Epithelial cell of prostate (primary cell): ENCODE data around the gene MAGI1.
"Not testable (repeated sequence)": the region's sequence is repeated elsewhere in the genome, so short reads cannot be mapped to it uniquely, and the experiment has no call there.

Experiments
- DNase-seq: peaks from one replicate; pipeline ENCODE4 v3.0.0-alpha.2; 2011; ENCODE audit warnings: low read depth, low spot score
- H3K27ac ChIP-seq: fragments of 450-650 bp; 2 replicates; pipeline ENCODE4 v1.5.1; 2017; ENCODE audit warnings: mild to moderate bottlenecking

Gene MAGI1

DNA sequence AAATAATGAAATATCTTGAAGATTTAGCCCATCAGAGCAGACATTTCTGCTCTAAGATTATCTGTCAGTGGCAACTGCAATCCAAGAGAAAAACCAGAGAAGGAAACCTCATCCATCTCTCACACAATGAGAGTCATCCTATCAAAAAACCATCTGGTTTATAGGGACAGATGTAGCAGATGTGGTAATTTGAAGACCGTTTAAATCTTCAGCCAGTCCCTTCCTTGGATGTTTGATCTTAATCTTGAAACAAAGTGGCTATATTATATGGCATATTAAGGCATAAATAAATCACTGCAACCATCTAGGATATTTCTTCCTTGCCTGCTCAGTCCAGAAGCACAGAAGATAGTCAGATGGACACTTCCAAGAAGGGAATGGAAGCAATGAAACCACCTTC is 305.3 kb downstream of the MAGI1 start:
- DNase-seq, result no peak

DNA sequence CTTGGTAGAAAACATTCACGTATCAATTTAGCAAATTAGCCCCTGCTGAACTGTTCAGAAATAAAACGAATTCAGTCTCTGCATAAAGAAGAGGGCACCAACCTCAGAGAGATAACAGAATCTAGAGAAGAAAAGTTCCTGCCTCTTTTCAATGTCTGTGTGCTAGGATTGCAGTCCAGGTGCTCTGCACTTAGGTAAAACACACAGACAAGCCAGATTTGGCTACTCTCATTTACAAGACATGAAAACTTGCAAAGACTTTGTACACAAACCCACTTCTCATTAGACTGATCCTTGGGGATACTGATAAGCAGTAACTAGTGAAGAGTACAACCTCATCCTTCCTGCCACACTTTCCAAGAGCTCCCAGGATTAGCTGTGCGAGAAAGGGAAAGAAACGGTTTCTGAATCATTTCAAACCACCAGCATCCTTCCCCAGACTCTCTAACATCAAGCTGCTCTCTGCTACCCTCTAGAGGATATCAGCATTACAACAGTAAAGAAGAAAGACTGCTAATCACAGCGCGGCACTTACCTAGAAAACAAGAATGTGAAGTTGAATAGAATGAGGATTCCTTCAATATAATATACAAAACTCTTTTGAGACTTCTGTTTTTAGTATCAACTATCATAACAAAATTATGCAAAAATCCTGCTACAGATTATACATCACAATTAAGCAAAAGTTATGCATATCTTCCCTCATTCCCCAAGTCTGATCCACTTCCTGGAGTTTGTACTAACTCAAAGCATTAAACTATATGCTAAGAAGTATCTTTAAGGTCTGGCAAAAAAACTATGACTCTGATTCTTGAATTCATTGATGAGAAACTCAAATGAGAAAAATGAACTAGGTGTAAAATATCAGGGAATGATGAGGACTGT is 306.4 kb downstream of the MAGI1 start:
- no peak for DNase-seq
- no peak overlapping the region for H3K27ac ChIP-seq

More for the DNA sequence above, 305.3 kb downstream of the MAGI1 start:
- no peak overlapping the region for H3K27ac ChIP-seq

DNA sequence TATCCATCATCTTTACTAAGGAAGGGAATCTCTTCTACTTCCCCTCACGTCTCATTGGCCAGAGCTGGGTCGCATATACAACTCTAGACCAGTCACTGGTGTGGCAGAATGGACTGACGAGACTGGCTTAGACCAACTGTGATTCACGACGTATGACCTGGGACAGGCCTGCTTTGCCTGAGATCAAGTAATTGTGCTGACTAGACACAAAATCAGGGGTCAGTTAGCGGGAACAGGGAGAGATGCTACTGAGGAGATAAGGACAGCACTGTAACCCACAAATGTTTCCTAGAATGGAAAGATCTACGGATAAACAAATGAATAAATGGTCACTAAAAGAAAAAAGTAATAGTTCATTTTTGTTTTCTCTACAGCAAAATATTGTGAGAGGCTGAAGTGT is 308.3 kb downstream of the MAGI1 start:
- no peak for DNase-seq
- no peak overlapping the region for H3K27ac ChIP-seq

DNA sequence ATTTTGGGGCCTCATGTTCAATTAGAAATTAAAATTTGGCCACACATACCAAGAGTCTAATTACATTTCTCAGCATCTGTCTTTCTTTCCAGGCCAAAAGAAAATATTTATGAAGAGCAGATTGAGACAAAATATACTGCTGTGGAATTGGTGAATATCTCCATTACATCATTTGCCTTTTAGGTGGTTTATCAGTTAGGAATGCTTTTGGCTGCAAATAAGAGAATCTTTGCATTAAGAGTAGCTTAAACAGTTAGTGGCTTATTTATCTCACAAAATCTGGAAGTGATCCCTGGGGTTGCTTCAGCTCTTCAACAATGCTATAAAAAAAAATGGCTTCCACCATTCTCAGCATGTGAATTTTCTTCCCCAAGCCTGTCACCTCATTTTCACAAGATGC is 308.7 kb downstream of the MAGI1 start:
- no peak for DNase-seq
- no peak overlapping the region for H3K27ac ChIP-seq

DNA sequence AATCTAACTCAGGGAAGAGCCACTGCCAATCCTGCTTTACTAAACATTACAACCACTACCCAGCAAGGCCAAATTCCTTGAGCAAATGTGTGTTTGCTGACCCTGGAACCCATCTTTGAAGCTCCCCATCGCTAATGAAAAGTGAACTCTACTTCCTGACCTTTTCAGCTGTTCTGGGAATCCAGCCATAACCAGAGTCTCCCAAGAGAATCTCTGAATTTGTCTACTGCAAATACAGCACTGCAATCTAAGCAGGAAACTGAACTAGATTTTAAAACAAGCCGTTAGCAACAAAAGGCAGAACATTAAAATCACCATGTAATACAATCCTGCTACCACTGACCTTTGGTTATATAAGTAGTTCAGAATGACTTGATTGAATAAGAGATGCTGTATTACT is 309.2 kb downstream of the MAGI1 start:
- no peak for DNase-seq
- no peak overlapping the region for H3K27ac ChIP-seq

DNA sequence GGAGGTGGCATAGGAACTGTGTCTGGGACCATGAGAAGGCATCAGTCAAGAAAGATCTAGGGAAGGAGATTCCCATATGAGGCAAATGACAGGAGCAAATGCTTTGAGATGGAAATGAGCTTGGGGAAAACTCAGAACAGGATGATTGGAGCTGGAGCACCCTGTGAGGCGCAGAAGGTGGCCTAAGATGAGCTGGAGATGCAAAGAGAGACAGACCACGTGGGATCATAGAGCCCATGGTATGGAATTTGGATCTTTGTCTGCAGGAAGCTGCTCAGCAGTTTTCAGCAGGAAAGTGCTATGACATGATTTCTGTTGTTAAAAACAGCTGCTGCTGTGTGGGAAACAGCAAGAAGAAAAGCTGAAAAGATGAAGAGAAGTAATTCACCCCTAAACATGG is 310.6 kb downstream of the MAGI1 start:
- no peak for DNase-seq

DNA sequence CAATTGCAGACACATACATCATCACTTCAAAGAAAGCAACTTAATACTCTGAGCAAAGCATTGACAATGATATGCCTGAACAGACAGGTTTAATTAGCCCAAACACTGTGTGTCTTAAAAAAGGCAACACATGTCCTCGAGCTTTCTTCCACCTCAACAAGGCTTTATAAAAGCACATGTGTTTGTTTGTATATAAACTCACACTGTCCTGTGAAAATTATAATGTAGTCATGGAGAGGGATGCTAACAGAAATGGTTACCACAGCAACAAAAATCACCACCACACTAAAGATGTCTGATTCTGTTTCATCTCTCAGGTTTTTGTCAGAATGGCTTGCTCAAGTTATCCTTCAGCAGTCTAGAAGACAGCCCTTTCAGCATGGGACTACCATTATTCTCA is 314.7 kb downstream of the MAGI1 start:
- DNase-seq, result no peak
- no peak overlapping the region for H3K27ac ChIP-seq

More for the DNA sequence above, 310.6 kb downstream of the MAGI1 start:
- H3K27ac ChIP-seq, result no peak overlapping the region

DNA sequence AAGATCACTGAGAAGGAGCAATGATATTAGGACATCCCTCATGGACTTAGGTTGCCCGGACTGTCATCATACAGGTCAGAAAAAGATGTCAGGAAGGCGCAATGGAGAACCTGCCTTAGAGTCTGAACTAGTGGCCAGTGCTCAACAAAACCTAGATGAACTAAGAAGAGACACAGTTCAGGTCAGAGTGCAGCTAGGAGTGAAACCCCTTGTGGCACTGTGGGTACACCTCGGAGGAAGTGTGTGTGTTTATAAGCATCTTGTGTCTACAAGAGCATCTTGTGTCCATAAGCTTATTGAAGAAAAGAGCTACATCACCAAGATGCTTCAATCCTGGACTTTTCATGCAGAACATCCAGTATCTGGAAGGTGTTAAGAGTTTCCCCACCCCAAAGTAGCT is 315.7 kb downstream of the MAGI1 start:
- DNase-seq, result no peak
- H3K27ac ChIP-seq, result no peak overlapping the region

DNA sequence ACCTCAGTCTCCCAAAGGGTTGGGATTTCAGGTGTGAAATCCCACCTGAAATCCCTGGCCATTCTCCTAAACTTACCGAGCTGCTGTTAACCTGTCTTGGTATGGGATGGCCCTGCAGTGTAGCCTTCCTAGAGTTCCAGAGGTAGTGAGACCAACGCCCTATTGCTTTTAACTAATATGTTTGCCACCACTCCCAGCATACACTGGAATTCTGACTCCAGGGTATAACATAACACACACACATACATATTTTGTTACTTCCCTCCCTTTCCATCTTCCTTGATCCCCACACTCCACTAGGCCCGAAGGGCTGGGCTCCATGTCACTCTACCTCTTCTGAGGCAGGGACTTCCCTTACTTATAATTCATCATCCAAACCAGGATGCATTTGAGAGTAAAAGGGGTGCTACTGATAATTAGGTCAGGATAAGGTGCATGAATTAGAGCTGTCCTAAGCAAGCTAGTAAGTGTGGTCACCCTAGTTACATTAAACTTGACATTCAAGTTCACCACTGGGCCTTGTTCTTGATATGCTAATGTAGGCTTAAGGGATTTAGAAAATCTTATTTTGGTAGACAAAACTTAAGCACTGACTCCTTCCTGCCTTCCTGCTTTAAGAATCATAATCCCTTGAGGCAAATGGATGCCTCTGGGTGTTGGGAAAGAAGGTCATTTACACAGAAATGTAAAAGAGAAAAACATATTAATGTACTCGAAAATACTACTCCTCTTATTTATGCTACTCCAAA is 317.6 kb downstream of the MAGI1 start:
- no peak overlapping the region for H3K27ac ChIP-seq
- DNase-seq, result no peak

DNA sequence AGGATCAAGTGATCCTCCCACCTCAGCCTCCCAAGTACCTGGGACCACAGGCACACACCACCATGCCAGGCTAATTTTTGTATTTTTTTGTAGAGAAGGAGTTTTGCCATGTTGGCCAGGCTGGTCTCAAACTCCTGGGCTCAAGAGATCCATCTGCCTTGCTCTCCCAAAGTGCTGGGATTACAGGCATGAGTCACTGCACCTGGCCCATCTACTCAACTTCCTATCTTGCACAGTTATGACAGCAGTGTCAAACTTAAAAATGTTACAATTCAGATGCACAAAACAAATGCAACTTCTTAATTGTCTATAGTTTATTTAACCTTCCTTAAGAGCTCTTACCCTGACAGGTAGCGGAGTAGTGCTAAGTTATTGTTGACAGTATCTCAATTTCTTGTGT is 319.1 kb downstream of the MAGI1 start:
- not testable (repeated sequence) for H3K27ac ChIP-seq, DNase-seq

DNA sequence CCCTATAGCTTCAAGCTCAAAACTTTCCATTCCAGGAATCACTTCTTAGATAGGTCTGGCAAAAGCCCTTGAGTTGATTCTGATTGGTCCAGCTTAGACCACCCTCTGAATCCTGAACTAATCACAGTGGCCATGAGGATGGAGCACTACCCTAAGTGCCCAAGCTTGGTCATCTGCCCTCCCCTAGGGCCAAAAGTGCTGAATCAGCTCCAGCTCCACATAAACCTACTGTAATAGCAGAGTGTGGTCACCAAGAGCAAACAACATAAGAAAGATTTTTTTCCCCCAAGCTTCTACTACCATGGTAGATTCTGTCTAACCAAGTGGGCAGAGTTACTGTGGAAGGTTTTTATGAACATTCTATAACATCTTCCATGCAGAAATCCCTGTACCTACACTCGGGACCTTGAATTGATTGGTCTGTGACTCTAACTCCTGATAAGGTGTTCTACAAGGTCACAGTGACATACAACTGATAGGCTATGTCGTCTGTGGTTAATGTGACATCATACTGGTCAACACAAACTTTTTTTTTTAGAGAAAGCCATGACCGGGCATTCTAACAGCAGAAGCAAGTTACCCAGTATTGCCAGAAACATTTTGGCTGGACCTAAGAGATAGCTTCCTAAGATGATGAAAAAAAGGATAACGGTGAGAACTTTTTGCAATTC is 320.9 kb downstream of the MAGI1 start:
- DNase-seq, result no peak
- H3K27ac ChIP-seq, result no peak overlapping the region

DNA sequence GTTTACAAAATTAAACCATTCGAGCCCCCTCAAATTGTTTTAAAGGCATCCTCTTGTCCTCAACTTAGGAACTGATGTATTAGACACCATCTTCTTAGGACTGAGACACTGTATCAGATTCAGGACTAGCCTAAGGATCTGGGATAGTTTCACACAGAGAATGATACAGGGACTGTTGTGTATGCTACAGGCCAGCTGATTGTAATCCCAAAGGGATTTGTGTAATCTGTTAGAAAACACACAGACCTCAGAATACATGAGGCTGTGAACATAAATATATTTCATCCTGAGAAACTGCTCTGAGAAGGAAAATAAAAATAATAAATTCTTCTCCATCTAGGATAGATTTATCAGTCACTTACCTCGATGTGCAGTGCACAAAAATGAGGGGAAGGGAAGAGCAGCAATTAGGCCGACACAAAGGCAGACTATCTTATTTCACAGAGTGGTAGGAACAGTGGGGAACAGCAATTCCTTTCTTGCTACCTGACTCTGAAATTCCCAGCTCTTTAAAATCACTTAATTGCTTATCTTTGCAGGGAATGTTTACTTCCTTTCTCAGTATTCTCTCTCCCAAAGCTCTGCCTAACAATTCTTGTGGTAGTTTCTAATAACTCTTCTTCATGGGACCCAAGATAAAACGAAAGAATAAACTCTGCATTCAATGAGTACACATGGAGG is 322.5 kb downstream of the MAGI1 start:
- no peak for DNase-seq

DNA sequence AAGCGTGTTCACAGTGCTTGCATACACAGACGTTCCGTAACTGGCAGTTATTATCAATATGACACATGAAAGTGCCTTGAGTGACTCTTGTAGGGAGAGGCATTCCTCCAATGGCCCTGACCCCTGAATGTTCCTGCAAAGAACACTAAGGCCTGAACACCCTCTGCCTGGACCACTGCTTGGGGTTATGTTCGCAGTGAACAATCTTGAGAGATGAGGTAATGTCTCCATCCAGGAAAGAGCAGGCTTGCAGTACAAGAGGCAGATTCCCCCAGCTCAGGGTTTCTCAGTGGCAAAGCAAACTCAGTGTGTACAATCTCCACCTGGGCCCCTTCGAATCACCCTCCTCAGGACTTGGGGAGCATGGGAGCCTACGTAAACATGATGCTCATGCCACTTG is 324.6 kb downstream of the MAGI1 start:
- DNase-seq, result no peak
- H3K27ac ChIP-seq, result no peak overlapping the region

More for the DNA sequence above, 322.5 kb downstream of the MAGI1 start:
- no peak overlapping the region for H3K27ac ChIP-seq

DNA sequence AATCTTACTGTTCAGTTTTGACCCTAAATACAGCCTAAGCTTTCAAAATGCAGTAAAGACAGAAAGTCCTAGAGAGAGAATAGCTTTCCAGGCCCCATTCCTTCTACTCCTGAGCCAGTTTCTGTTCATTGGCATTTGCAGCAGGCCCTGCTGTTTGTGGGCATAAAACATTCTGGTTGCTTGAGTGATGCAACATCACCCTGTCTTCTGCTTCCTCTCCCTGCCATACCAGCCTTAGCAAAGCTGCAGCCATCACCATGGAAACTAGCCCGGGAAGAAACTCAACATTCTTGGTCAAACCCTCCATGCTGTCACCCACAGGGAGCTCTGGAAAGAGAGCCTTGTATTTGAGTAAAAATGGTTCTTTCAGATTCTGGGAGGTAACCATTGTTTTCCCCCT is 325.7 kb downstream of the MAGI1 start:
- H3K27ac ChIP-seq, result no peak overlapping the region
- DNase-seq, result no peak

DNA sequence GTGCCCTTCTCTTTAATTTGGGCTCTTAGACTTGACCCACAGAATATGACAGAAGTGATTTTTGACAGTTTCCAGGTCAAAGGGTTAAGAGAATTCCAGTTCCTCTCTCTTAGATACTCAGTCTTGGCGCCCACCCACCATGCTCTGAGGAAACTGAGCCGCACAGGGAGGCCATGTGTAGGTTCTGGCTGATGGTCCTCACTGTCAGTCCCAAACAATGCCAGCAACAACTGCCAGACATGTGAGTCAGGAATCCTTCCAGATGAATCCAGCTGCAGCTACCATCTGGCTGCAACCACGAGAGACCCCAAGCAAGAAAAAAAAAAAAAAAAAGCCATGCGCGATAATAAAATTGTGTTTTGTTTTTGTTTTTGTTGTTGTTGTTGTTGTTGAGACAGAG is 326.6 kb downstream of the MAGI1 start:
- H3K27ac ChIP-seq, result no peak overlapping the region
- DNase-seq, result no peak

DNA sequence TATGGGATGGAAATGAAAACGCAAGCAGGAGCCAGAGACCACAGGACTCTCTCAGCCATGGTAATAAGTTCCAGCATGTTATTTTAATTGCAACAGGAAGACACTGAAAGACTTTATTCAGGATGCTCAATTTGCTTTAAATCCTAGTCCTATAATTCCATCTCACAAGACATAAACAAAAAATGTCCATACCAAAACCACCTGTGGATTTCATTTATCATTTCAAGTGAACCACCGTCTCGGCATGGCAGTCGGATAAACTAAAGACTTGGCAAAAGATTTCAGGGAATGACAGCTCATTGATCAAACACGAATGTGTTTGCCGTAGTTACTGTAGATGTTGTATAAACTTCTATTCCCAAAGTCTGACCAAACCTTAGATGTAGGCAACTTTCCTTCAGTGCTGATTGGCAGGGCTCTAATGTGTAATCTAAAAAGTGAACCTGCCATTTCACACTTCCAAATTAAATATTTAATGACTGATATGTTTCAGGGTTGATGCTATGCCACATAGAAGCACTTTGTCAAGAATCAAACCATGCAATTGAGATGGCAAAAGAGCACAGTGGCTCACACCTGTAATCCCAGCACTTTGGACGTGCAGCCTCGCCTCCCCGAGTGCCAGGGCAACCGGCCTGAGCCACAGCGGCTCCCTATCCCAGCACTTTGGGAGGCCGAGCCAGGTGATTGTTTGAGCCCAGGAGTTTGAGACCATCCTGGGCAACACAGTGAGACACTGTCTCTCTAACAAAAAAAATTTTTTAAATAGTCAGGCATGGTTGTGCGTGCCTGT is 331.7 kb downstream of the MAGI1 start:
- H3K27ac ChIP-seq, result no peak overlapping the region
- no peak for DNase-seq

DNA sequence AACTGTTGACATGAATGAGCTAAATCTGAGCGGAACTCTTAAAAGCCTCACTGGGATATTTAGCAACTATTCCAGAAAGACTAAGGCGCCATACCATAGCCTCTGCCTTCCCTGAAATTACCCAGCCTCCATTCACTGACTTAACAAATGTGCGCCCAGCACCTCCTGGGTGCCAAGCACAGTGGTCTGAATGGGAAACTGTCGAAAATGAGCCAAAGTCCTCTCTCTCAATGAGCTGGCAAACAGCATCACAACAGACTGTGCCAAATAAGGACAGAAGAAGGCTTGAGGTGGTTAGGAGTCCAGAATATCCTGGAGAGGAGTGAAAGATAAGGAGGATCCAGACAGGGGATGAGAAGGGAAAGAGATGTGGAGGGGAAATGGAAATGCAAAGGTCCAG is 332.4 kb downstream of the MAGI1 start:
- no peak overlapping the region for H3K27ac ChIP-seq

DNA sequence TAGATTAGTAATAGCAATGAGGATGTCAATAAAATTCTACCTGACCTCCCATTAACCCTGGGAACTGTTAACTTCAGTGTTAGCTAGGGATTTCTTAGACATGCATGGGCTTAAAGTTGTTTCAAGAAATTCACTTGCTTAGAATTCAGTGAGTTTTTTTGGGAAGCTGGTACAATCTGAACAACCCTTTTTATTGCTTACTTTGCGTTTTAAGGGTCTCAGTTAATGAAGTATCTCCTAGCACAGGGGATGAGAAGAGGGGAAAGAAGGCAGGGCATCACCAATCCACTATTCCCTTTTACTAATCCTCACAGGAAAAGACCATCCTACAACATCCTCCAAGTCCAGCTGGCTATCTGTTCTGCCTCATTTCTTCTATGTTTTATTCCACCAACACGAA is 334.9 kb downstream of the MAGI1 start:
- H3K27ac ChIP-seq, result no peak overlapping the region
- DNase-seq, result no peak

More for the DNA sequence above, 332.4 kb downstream of the MAGI1 start:
- DNase-seq, result no peak

DNA sequence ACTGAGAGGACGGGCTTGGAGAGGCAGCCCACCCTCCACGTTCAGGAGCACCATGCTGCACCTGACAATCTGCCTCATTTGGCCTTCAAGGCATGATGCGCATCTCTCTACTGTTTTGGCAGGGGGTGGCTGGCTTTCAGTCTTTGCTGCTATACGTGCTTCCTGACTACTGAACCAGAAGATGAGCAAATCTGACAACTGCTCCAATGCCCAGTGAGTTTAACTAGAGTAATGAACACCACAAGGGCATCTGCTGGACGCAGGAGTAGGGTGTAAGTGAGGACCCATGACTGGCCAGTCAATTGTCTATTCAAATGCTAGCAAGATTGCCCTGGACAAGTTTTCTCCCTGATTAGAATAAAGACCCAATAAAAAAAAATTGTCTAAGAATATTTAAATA is 335.7 kb downstream of the MAGI1 start:
- no peak for DNase-seq
- H3K27ac ChIP-seq, result no peak overlapping the region

DNA sequence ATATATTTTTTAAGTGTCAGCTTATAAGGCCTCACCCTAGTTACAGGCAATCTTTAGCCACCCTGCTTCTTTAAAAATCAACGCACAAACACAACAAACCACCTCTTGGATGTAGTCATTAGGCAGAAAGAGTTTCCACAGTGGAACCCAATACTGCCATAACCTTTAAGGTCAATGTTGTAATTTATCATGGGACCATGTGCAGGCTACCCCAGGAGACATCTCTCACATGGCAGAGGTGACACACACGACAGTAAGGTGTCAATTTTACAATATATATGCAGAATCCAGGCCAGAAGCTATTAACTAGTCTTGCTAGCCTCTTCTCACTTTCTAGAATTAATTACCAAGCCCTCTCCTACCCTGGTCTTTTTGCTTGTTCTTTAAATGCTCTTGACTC is 336.5 kb downstream of the MAGI1 start:
- H3K27ac ChIP-seq, result no peak overlapping the region
- DNase-seq, result no peak
